ENCODE results near the gene USP25.

Gene USP25

DNA sequence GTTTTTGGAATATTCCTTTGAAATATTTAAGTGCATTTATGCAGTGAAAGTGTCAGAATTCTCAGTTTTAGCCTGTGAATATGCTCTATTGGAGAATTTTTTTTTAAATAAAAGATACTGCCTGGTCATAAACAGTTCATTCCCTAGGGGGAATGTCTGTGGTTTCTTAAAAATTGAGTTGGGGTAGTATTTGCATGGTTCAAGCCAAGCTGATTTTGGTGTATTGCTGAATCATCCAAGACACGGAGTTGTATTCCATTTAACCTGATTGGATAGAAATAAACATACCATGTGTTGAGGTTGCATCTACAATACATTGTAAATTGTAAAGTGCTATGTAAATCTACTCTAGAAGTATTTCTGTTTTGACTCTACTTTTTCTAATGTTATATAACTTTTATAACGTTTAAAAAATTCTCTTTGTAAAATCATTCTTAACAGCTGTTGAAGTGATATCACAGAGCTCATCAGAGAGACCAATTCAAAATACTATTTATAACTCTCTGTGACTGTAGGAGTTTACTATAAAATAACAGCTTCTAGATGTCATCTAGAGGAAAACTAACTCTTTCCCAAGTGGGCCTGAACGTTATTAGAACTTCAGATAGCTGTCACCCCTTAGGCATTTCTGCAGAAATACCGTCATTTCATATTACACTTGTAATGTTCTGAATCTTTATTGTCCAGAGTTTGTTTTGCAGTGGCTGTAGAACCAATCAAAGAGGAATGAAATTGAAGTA is 199.1 kb downstream of the USP25 start:
- Histone ChIP-seq H3K27me3 (replicated peaks) (no peaks in the 10 kb centered on the region), H3K4me3 (ENCODE audit: low read depth, low read length) (no peak overlapping the region), H3K36me3 (replicated peaks) (no peaks in the 10 kb centered on the region), H3K27ac (no peak overlapping the region)
- TF ChIP-seq, protein P1, sequence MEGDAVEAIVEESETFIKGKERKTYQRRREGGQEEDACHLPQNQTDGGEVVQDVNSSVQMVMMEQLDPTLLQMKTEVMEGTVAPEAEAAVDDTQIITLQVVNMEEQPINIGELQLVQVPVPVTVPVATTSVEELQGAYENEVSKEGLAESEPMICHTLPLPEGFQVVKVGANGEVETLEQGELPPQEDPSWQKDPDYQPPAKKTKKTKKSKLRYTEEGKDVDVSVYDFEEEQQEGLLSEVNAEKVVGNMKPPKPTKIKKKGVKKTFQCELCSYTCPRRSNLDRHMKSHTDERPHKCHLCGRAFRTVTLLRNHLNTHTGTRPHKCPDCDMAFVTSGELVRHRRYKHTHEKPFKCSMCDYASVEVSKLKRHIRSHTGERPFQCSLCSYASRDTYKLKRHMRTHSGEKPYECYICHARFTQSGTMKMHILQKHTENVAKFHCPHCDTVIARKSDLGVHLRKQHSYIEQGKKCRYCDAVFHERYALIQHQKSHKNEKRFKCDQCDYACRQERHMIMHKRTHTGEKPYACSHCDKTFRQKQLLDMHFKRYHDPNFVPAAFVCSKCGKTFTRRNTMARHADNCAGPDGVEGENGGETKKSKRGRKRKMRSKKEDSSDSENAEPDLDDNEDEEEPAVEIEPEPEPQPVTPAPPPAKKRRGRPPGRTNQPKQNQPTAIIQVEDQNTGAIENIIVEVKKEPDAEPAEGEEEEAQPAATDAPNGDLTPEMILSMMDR (IDR thresholded peaks at IDR 0.05; ENCODE audit: low read depth, low read length, missing control alignments): no peak
- no peak for DNase-seq
- in situ Hi-C loops (cut with HindIII; ENCODE audit: low pct_ligation_motif_present, low sequenced_read_pairs): no loop called here

DNA sequence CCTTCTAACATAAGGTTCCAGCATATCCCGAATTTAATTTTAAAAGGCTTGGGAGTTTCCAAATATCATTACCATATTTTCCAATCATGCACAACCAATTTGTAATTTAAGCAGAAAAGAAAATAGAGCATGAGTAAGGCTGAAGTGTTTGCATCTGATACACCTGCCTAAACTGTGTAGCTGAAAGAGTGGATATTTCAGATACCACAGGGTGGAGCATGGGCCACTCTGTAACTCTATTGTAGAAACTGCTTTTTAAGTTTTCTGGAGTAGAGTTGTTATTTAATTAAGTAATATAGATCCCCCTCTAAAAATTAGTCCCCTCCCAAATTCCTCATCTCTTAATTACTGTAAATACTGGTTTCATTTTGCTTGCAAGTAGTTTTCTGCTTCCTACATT is 199.8 kb downstream of the USP25 start:
- TF ChIP-seq, protein P1 (IDR thresholded peaks at IDR 0.05; ENCODE audit: low read depth, low read length, missing control alignments): no peak
- in situ Hi-C loops (cut with HindIII; ENCODE audit: low pct_ligation_motif_present, low sequenced_read_pairs): no loop called here

More for the DNA sequence above, 199.8 kb downstream of the USP25 start:
- Histone ChIP-seq H3K27me3 (replicated peaks) (no peaks in the 10 kb centered on the region), H3K4me3 (ENCODE audit: low read depth, low read length) (no peak overlapping the region), H3K27ac (no peak overlapping the region), H3K36me3 (replicated peaks) (no peaks in the 10 kb centered on the region)
- no peak for DNase-seq
